Astrocyte (in vitro differentiated cells and primary cell): ENCODE measurements around the gene DLL1. TPM values are rescaled to one million over a fixed set of nuclear protein-coding genes. Genes with fewer than 3 reads are reported as not detected.

Experiments used
- DNase-seq: peaks from one replicate; pipeline ENCODE4 v3.0.0-alpha.2; 2010; ENCODE audit warnings: low read depth
- FAIRE-seq: peaks from 2 replicates; lab custom pipeline; 2011; peaks lifted over from hg19 to GRCh38; lab: Jason Lieb, UNC
- H2AFZ ChIP-seq: 2 replicates; pipeline ENCODE4 v1.6.0; 2012; ENCODE audit warnings: low read depth, low read length, inconsistent platforms
- H3K27ac ChIP-seq: 2 replicates; pipeline ENCODE4 v1.5.1; 2011; ENCODE audit warnings: low read depth, low read length, inconsistent platforms
- H3K27me3 ChIP-seq: 2 replicates; pipeline ENCODE4 v1.6.0; 2011; ENCODE audit warnings: low read length, inconsistent platforms; ENCODE audit not compliant: insufficient read depth
- H3K36me3 ChIP-seq: 2 replicates; pipeline ENCODE4 v1.5.1; 2011; ENCODE audit warnings: low read length, inconsistent platforms; ENCODE audit not compliant: insufficient read depth
- H3K4me1 ChIP-seq: 2 replicates; pipeline ENCODE4 v1.5.1; 2011; ENCODE audit warnings: low read length, inconsistent platforms; ENCODE audit not compliant: insufficient read depth
- H3K4me2 ChIP-seq: 2 replicates; pipeline ENCODE4 v1.6.0; 2012; ENCODE audit warnings: low read length, inconsistent platforms
- H3K4me3 ChIP-seq: 2 replicates; pipeline ENCODE4 v1.5.1; 2011; ENCODE audit warnings: low read depth, mild to moderate bottlenecking, low read length, inconsistent platforms; ENCODE audit not compliant: insufficient read depth
- H3K79me2 ChIP-seq: 2 replicates; pipeline ENCODE4 v1.6.0; 2012; ENCODE audit warnings: mild to moderate bottlenecking, low read length, inconsistent platforms; ENCODE audit not compliant: insufficient read depth
- H3K9ac ChIP-seq: 2 replicates; pipeline ENCODE4 v1.6.0; 2012; ENCODE audit warnings: mild to moderate bottlenecking, low read length, inconsistent platforms
- H3K9me3 ChIP-seq: 2 replicates; pipeline ENCODE4 v1.5.1; 2012; ENCODE audit warnings: low read depth, mild to moderate bottlenecking, low read length, inconsistent platforms; ENCODE audit not compliant: insufficient read depth
- H4K20me1 ChIP-seq: 2 replicates; pipeline ENCODE4 v1.6.0; 2012; ENCODE audit warnings: low read length, inconsistent platforms; ENCODE audit not compliant: insufficient read depth
- H3K27ac Mint-ChIP-seq: one replicate; pipeline ENCODE4 v1.8.0; 2021; ENCODE audit warnings: mild to moderate bottlenecking, mixed read lengths; ENCODE audit not compliant: unreplicated experiment
- H3K27me3 Mint-ChIP-seq: one replicate; pipeline ENCODE4 v1.8.0; 2021; ENCODE audit warnings: low read depth, mixed read lengths; ENCODE audit not compliant: unreplicated experiment
- H3K36me3 Mint-ChIP-seq: one replicate; pipeline ENCODE4 v1.8.0; 2021; ENCODE audit warnings: low read depth, mixed read lengths; ENCODE audit not compliant: unreplicated experiment
- H3K4me1 Mint-ChIP-seq: one replicate; pipeline ENCODE4 v1.8.0; 2021; ENCODE audit warnings: low read depth, mixed read lengths; ENCODE audit not compliant: unreplicated experiment
- H3K4me3 Mint-ChIP-seq: one replicate; pipeline ENCODE4 v1.8.0; 2021; ENCODE audit warnings: mild to moderate bottlenecking, moderate library complexity, mixed read lengths; ENCODE audit not compliant: unreplicated experiment
- H3K9me3 Mint-ChIP-seq: one replicate; pipeline ENCODE4 v1.8.0; 2021; ENCODE audit warnings: mild to moderate bottlenecking, mixed read lengths; ENCODE audit not compliant: unreplicated experiment
- EZH2 ChIP-seq: IDR thresholded peaks from 2 replicates; pipeline ENCODE4 v1.6.1; 2012; ENCODE audit warnings: mild to moderate bottlenecking, low read length, inconsistent platforms; ENCODE audit not compliant: insufficient read depth
- total RNA-seq: library from RNA; stranded (reverse); gene quantifications from 2 replicates; pipeline ENCODE4 v1.2.1, GENCODE V29; 2021
- TF ChIP-seq, protein P1 (sequence below): IDR thresholded peaks from 2 replicates; pipeline ENCODE4 v1.5.1; 2011; ENCODE audit warnings: low read depth, mild to moderate bottlenecking, inconsistent platforms, low read length, moderate library complexity; ENCODE audit not compliant: insufficient read depth

Gene DLL1
- total RNA-seq, 1 donor from 2014 or later, result 1.6 TPM

DNA sequence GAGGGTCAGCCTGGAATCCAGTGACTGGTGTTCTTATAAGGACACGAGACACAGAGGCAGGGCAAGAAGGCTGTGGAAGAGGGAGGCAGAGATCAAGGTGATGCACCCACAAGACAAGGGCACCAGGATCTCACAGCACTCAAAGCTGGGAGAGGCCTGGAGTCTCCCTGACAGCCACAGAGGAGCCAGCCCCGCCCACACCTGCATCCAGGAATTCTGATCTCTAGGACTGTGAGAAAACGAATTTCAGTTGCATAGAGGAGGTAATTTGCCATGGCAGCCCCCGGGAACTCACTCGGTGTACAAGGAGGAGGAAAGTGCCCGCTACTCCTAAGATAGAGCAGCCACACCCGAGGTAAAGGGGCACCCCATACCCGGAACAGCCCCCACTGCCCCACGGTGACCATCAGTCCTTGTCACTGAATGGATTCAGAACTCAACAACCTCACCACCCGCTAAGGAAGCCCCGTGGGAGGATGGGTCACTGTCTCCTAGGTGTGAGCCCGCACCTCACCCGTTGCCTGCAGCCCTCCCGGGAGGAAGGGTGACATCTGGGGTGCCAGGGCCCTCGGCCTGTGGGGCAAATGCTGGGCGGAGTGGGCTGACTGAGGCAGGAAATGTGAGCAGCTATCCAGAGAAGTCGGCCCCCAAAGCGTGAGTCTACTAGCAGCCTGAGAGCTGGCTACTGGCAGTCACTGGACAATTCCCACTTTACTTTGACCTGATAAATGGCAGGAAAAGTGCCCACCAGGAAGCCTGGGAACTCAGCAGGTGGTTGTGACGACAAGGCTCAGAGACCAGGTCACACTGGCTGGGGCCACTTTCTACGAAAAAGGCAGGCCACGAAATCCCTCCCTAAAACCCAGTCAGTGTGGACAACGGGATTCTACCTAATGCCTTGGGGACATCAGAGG lies 22.4 kb downstream of the DLL1 start:
- H3K9me3 Mint-ChIP-seq, result no peaks in the 10 kb centered on the region

DNA sequence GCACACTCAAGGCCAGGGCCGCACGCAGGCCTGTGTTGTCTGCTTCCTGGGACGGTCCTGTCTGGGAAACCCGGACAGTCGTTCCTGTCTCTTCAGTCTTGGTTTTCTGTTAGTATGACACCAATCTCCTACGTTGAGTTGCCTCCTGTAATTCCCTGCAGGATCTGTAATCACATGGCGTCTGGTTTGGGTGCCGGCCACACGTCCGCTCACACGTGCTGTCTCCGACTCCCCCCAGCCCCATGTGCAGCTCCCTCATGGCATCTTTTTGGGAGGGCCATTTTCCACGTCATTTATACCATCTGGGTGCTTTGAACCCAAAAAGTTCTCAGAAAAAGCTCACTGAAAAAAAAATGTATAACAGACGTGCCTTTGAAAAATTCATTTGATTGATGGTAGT lies 23.2 kb downstream of the DLL1 start:
- Histone ChIP-seq H3K4me1 (no peaks in the 10 kb centered on the region), H3K27ac (no peak overlapping the region), H3K9ac (no peak overlapping the region), H3K4me2 (no peak overlapping the region), H3K27me3 (no peaks in the 10 kb centered on the region), H3K9me3 (no peaks in the 10 kb centered on the region), H3K79me2 (no peaks in the 10 kb centered on the region), H2AFZ (no peak overlapping the region), H3K36me3 (no peaks in the 10 kb centered on the region), H3K4me3 (no peak overlapping the region), H4K20me1 (no peaks in the 10 kb centered on the region)
- FAIRE-seq, result no peak
- H3K4me3 Mint-ChIP-seq, result no peak overlapping the region
- H3K4me1 Mint-ChIP-seq, result peaks cover 4% of the 10 kb centered on the region
- H3K9me3 Mint-ChIP-seq, result no peaks in the 10 kb centered on the region
- DNase-seq, result no peak
- no peak for TF ChIP-seq EZH2
- TF ChIP-seq, protein P1, sequence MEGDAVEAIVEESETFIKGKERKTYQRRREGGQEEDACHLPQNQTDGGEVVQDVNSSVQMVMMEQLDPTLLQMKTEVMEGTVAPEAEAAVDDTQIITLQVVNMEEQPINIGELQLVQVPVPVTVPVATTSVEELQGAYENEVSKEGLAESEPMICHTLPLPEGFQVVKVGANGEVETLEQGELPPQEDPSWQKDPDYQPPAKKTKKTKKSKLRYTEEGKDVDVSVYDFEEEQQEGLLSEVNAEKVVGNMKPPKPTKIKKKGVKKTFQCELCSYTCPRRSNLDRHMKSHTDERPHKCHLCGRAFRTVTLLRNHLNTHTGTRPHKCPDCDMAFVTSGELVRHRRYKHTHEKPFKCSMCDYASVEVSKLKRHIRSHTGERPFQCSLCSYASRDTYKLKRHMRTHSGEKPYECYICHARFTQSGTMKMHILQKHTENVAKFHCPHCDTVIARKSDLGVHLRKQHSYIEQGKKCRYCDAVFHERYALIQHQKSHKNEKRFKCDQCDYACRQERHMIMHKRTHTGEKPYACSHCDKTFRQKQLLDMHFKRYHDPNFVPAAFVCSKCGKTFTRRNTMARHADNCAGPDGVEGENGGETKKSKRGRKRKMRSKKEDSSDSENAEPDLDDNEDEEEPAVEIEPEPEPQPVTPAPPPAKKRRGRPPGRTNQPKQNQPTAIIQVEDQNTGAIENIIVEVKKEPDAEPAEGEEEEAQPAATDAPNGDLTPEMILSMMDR, result no peak
- no peaks in the 10 kb centered on the region for H3K36me3 Mint-ChIP-seq
- H3K27ac Mint-ChIP-seq, result no peak overlapping the region
- H3K27me3 Mint-ChIP-seq, result peaks cover 41% of the 10 kb centered on the region

More for the DNA sequence above, 22.4 kb downstream of the DLL1 start:
- H4K20me1 ChIP-seq, result no peaks in the 10 kb centered on the region
- no peak for FAIRE-seq
- no peak overlapping the region for H3K27ac Mint-ChIP-seq
- H3K36me3 Mint-ChIP-seq, result no peaks in the 10 kb centered on the region
- no peaks in the 10 kb centered on the region for H3K79me2 ChIP-seq
- H3K4me2 ChIP-seq, result no peak overlapping the region
- no peaks in the 10 kb centered on the region for H3K4me1 ChIP-seq
- H3K36me3 ChIP-seq, result no peaks in the 10 kb centered on the region
- no peak overlapping the region for H3K4me3 Mint-ChIP-seq
- H3K4me3 ChIP-seq, result no peak overlapping the region
- peaks cover 4% of the 10 kb centered on the region for H3K4me1 Mint-ChIP-seq
- no peaks in the 10 kb centered on the region for H3K27me3 ChIP-seq
- no peaks in the 10 kb centered on the region for H3K9me3 ChIP-seq
- H2AFZ ChIP-seq, result no peak overlapping the region
- H3K27me3 Mint-ChIP-seq, result peaks cover 40% of the 10 kb centered on the region
- TF ChIP-seq, protein P1, result no peak
- no peak for TF ChIP-seq EZH2
- DNase-seq, result no peak
- no peak overlapping the region for H3K9ac ChIP-seq
- no peak overlapping the region for H3K27ac ChIP-seq
